ENCODE data around the gene CHMP3.

DNA sequence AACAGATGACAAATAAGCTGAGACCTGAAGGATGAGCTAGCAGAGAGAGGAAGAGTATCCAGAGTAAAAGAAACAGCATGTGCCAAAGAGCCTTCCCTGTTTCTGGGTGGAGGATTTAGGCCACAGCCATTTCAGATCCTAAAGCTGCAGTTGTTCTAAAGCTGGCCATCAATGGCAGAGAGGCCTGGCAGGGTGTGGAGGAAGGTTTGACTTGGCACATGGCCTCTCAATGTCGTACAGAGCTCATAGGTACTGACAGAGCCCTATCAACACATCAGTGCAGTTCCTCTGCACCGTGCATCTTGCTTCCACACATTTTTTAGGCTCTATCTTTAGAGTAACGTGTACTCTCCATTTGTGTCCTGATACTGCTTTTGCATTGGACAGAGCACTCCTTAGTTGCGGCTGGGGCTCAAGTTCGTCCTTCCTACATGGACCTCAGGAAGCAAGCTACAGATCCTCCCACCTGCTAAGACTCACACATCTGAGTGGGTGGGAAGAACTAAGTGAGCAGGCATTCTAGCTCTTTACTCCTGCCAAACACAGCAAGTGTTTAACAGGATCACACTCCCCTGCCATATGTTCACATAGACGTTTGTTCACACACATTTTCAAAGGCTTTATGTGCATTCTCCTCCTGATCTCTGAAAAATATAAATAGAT is 3.0 kb upstream of the CHMP3 start:
- TF ChIP-seq, protein P1, sequence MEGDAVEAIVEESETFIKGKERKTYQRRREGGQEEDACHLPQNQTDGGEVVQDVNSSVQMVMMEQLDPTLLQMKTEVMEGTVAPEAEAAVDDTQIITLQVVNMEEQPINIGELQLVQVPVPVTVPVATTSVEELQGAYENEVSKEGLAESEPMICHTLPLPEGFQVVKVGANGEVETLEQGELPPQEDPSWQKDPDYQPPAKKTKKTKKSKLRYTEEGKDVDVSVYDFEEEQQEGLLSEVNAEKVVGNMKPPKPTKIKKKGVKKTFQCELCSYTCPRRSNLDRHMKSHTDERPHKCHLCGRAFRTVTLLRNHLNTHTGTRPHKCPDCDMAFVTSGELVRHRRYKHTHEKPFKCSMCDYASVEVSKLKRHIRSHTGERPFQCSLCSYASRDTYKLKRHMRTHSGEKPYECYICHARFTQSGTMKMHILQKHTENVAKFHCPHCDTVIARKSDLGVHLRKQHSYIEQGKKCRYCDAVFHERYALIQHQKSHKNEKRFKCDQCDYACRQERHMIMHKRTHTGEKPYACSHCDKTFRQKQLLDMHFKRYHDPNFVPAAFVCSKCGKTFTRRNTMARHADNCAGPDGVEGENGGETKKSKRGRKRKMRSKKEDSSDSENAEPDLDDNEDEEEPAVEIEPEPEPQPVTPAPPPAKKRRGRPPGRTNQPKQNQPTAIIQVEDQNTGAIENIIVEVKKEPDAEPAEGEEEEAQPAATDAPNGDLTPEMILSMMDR (IDR thresholded peaks at IDR 0.05; ENCODE audit: poor library complexity, severe bottlenecking) = no peak
- TF ChIP-seq EP300 (conservative IDR thresholded peaks at IDR 0.05; ENCODE audit: poor library complexity, severe bottlenecking) (no peak), TAF1 (IDR thresholded peaks at IDR 0.05; ENCODE audit: low read depth) (no peak)

Measured in neural cell (in vitro differentiated cells).